Measurements from ENCODE around the gene SLC25A17.

DNA sequence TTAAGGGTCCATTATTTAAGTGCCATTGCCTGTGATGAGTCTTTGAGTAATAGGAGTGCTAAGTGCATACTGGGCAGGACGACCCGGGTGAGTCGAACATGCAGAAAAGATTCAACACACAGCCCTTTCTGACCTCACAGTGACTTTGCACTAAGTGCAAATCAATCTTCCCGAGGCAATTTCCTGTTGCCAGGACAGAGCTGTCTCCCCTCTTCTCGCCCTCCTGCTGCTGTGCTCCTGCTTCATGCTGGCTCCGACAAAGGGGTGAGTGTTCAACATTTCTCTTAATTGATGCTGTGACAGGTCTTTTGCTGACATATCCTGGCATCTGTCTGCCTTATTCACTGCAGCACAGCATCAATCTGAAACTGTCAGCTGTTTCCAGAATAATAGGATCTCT, 97.9 kb downstream of the SLC25A17 start:
- TF ChIP-seq, protein P1, sequence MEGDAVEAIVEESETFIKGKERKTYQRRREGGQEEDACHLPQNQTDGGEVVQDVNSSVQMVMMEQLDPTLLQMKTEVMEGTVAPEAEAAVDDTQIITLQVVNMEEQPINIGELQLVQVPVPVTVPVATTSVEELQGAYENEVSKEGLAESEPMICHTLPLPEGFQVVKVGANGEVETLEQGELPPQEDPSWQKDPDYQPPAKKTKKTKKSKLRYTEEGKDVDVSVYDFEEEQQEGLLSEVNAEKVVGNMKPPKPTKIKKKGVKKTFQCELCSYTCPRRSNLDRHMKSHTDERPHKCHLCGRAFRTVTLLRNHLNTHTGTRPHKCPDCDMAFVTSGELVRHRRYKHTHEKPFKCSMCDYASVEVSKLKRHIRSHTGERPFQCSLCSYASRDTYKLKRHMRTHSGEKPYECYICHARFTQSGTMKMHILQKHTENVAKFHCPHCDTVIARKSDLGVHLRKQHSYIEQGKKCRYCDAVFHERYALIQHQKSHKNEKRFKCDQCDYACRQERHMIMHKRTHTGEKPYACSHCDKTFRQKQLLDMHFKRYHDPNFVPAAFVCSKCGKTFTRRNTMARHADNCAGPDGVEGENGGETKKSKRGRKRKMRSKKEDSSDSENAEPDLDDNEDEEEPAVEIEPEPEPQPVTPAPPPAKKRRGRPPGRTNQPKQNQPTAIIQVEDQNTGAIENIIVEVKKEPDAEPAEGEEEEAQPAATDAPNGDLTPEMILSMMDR (IDR thresholded peaks at IDR 0.05; ENCODE audit: low read depth, low read length) = no peak
- TF ChIP-seq EZH2phosphoT487 (IDR thresholded peaks at IDR 0.05; ENCODE audit: low read depth) = no peak
